GM18519 (cell line): Measurements from ENCODE around the gene FAM169A.
"Not testable (repeated sequence)": the region's sequence is repeated elsewhere in the genome, so short reads cannot be mapped to it uniquely, and the experiment has no call there.

Source experiments
- ATAC-seq: cut with Tn5 transposase; IDR thresholded peaks from one replicate; pipeline ENCODE4 v1.9.1; 2021; ENCODE audit warnings: mild to moderate bottlenecking, moderate library complexity; ENCODE audit not compliant: unreplicated experiment, low FRiP score

The FAM169A gene

GRCh38 chr5:74810915-74811314, 55.3 kb downstream of the FAM169A start:
- no peak for ATAC-seq

- no peak for ATAC-seq
Measured at GRCh38 chr5:74801941-74802340, 64.2 kb downstream of the FAM169A start.

DNA sequence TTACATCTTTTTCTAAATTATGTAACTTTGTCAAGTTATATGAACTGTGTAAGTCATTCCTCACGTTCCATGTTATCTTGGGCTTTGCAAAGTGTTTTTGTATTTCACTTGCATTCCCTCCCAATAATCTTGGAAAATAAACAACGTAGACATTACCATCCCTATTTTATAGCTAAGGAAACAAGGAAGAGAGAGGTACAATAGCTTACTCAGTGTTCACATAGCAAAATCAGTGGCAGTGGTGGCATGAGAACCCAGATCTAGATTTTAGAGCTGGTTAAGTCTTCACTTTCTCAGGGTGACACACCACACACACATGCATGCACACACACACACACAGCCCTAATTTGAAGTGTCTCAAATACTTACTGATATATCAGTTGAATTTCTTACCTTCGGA, 65.0 kb downstream of the FAM169A start:
- no peak for ATAC-seq

DNA sequence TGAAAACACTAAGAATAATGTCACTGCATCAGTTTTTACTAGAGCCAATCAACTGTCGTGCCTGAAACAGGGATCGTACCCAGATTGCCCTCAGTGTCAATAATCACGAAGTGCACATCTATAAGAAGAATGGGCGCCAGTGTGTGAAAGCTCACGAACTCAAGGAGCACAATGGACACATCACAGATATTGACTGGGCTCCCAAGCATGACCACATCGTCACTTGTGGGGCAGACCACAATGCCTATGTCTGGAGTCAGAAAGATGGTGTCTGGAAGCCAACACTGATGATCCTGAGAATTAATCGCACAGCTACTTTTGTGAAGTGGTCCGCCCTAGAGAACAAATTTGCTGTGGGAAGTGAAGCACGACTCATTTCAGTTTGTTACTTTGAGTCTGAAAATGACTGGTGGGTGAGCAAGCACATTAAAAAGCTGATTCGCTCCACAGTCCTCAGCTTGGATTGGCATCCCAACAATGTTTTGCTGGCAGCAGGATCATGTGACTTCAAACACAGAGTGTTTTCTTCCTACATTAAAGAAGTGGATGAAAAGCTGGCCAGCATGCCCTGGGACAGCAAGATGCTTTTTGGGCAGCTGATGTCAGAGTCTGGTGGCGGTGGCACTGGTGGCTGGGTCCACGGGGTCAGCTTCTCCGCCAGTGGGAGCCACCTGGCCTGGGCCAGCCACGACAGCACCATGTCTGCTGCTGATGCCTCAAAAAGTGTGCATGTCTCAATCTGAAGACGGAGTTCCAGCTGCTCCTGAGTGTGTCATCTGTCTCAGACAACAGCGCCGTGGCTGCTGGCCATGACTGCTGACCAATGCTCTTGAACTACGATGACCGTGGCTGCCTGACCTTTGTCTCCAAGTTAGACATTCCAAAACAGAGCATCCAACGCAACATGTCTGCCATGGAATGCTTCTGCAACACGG, 66.9 kb downstream of the FAM169A start:
- no peak for ATAC-seq

- not testable (repeated sequence) for ATAC-seq
Measured at GRCh38 chr5:74791669-74792068, 74.5 kb downstream of the FAM169A start.

- no peak for ATAC-seq
Measured at GRCh38 chr5:74787424-74787823, 78.8 kb downstream of the FAM169A start.

GRCh38 chr5:74786851-74787250, 79.3 kb downstream of the FAM169A start:
- no peak for ATAC-seq

DNA sequence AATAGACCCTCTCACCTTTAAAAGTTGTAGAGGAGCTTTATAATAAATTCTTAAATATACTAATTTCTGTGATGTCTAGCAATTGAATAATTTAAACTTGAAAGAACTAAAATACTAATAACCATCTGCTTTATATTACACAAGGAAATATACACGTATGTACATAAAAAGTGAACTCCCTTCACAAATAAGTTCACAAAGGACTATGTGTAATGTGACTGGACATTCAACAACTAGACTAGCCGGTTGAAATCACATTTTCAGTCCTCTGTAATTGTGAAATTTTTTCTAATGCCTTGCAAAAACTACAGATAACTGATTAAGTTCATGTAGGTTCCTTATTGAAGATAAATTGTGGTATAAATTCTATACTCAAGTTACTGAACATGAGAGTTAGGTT, 87.6 kb downstream of the FAM169A start:
- ATAC-seq = no peak

- ATAC-seq = no peak
Measured at GRCh38 chr5:74772359-74772758, 93.8 kb downstream of the FAM169A start.

DNA sequence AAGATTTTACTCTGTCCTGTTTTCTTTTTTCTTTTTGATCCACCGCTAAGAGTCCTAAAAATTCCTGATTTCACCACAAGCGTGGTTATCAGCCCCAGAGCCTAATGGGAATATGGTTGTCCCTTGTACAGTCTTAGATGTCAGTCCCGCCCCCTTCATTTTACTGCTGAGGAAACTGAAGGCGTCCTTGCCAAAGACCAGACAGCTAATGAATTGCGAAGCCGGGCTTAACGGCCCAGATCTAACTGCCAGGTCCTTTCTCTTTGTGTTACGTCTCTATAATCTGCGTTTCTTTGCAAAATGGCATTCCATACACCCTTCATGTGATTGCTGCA, 98.6 kb downstream of the FAM169A start:
- no peak for ATAC-seq

DNA sequence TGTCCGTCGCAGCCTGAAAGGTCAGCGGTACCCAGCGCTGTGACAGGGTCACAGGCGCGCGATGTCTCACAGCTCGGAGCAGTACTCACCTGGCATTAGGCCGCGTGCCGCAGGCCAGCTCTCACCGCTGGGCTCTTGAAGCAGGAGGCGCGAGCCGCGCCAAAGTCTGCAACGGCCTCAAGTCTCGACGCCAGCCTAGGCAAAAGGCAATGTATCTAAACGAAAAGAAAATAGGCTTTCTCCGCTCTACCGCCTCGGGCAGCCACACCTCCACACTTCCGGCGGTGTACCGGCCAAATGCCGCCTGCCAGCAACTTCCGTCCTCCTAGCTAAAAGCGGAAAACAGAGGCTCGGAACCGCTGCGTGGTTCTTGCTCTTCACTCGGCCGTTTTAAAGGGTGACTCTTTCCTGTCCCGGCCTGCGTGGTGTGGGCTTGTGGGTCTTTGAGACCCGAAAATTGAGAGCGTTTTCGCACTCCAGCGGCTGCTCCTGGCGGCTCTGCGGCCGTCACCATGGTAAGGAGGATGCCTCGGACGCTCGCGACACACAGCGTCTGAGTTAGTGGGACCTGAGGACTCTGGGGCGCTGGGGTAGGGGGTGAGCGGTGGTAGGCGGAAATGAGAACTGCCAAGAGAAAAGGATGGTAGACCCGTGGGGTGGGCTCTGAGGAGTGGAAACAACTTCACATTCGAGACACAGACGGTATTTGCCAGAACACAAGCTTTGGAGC, 99.2 kb downstream of the FAM169A start, which contains the start of the genes GFM2 and NSA2:
TSS of gene GFM2 (minus strand) at position 269 of the 730 bp plus-strand sequence. CDS start 3,375 bp downstream, outside the sequence.
TSS of gene NSA2 (plus strand) at position 401 of the 730 bp plus-strand sequence. CDS start at position 513, 112 bp downstream.
- peak; percentile 72 for ATAC-seq

GRCh38 chr5:74766418-74766848, 99.8 kb downstream of the FAM169A start:
- ATAC-seq = no peak

DNA sequence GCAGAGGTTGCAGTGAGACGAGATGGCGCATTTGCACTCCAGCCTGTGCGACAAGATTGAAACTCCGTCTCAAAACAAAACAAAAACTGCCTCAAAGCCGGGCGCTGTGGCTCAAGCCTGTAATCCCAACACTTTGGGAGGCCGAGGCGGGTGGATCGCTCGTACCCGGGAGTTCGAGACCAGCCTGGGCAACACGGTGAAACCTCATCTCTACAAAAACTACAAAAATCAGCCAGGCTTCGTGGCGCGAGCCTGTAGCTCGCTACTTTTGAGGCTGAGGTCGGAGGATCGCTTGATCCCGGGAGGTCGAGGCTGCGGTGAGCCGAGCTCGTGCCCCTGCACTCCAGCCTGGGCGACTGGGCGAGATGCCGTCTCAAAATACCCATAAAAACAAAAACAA, 100.3 kb downstream of the FAM169A start:
- ATAC-seq = no peak

- ATAC-seq = no peak
Measured at GRCh38 chr5:74765201-74765600, 101.0 kb downstream of the FAM169A start.

GRCh38 chr5:74763504-74763903, 102.7 kb downstream of the FAM169A start:
- no peak for ATAC-seq

GRCh38 chr5:74762599-74762998, 103.6 kb downstream of the FAM169A start:
- no peak for ATAC-seq

DNA sequence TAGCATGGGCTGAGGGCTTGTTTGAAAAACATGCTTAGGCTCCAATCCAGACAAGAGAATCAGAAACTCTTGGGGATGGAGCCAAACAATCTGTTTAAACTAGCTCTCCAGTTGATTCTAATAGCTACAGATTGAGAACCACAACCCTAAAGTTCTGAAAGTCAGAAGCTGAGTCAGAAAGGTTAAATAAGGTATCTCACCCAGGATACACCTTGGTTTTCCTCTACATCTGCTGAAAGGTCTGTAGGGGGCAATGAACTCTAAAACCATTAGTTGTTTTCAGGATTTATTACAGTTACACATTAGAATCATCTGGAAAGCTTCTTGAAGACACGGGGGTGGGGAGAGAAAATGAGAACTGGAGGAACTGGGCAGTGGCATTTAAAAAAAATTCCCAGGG, 104.9 kb downstream of the FAM169A start:
- no peak for ATAC-seq

- ATAC-seq = not testable (repeated sequence)
Measured at GRCh38 chr5:74748742-74749141, 117.4 kb downstream of the FAM169A start.

GRCh38 chr5:74738406-74738805, 127.8 kb downstream of the FAM169A start:
- no peak for ATAC-seq

DNA sequence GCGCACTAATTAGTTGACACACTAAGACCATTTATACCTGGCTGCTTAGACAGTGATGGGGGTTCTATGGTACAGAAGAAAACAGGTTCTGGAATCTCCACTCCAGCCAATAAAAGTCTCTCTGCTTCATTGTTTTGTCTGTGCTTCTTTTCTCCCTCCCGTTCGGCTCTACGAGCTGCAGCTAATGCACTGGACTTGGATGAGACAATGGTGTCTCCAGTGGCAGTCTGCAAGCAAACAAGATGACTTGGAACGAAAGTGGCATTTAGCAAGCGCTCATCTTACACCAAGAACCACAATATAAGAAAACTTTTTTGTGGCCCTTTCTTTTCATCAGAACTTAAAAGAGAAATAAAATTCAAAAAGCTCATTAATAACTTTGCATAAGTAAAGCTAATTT, 129.4 kb downstream of the FAM169A start:
- no peak for ATAC-seq
